Panc1 (cell line): ENCODE measurements around the gene LRP1B.

Experiments used
- CTCF ChIP-seq: fragments of 450-650 bp; IDR thresholded peaks from 2 replicates; pipeline ENCODE4 v1.5.1; 2017; ENCODE audit warnings: mild to moderate bottlenecking
- POLR2AphosphoS5 ChIP-seq: IDR thresholded peaks from 2 replicates; pipeline ENCODE4 v1.6.1; 2012; ENCODE audit warnings: mild to moderate bottlenecking, low read depth, low read length, moderate library complexity
- REST ChIP-seq, 2 experiments: IDR thresholded peaks; 2 replicates each; pipeline ENCODE4 v1.6.1; 2011 to 2012; ENCODE audit warnings: low read depth in 2 of 2, control low read depth in 1 of 2, low read length in 1 of 2, mild to moderate bottlenecking in 1 of 2, moderate library complexity in 1 of 2; ENCODE audit not compliant: insufficient read depth in 1 of 2

GRCh38 chr2:141075753-141076152 is 1055.1 kb downstream of the LRP1B start:
- TF ChIP-seq CTCF (no peak), POLR2AphosphoS5 (no peak), REST (IDR thresholded peaks at IDR 0.05; ENCODE audit: insufficient read depth in 1 of 2, low read depth in 2 of 2, low read length in 1 of 2) (no peak)
